ENCODE data around the gene RACGAP1.

GRCh38 chr12:49972129-49972528 lies 53.2 kb downstream of the RACGAP1 start:
- TF ChIP-seq POLR2AphosphoS5 (IDR thresholded peaks at IDR 0.05; ENCODE audit: low read depth, low read length) (no peak), TCF7L2 (IDR thresholded peaks at IDR 0.05; ENCODE audit: low read depth, low read length) (no peak), REST (IDR thresholded peaks at IDR 0.05; ENCODE audit: insufficient read depth in 1 of 2, low read depth in 2 of 2, low read length in 1 of 2) (no peak)
- TF ChIP-seq, protein P1, sequence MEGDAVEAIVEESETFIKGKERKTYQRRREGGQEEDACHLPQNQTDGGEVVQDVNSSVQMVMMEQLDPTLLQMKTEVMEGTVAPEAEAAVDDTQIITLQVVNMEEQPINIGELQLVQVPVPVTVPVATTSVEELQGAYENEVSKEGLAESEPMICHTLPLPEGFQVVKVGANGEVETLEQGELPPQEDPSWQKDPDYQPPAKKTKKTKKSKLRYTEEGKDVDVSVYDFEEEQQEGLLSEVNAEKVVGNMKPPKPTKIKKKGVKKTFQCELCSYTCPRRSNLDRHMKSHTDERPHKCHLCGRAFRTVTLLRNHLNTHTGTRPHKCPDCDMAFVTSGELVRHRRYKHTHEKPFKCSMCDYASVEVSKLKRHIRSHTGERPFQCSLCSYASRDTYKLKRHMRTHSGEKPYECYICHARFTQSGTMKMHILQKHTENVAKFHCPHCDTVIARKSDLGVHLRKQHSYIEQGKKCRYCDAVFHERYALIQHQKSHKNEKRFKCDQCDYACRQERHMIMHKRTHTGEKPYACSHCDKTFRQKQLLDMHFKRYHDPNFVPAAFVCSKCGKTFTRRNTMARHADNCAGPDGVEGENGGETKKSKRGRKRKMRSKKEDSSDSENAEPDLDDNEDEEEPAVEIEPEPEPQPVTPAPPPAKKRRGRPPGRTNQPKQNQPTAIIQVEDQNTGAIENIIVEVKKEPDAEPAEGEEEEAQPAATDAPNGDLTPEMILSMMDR (IDR thresholded peaks at IDR 0.05): no peak
